GM03348 (cell line): ENCODE results near the gene IGF2BP2.
"Not testable (repeated sequence)": the region's sequence is repeated elsewhere in the genome, so short reads cannot be mapped to it uniquely, and the experiment has no call there.

ENCODE experiments used
- DNase-seq: peaks from one replicate; pipeline ENCODE4 v3.0.0; 2012; ENCODE audit warnings: low spot score

IGF2BP2 gene

DNA sequence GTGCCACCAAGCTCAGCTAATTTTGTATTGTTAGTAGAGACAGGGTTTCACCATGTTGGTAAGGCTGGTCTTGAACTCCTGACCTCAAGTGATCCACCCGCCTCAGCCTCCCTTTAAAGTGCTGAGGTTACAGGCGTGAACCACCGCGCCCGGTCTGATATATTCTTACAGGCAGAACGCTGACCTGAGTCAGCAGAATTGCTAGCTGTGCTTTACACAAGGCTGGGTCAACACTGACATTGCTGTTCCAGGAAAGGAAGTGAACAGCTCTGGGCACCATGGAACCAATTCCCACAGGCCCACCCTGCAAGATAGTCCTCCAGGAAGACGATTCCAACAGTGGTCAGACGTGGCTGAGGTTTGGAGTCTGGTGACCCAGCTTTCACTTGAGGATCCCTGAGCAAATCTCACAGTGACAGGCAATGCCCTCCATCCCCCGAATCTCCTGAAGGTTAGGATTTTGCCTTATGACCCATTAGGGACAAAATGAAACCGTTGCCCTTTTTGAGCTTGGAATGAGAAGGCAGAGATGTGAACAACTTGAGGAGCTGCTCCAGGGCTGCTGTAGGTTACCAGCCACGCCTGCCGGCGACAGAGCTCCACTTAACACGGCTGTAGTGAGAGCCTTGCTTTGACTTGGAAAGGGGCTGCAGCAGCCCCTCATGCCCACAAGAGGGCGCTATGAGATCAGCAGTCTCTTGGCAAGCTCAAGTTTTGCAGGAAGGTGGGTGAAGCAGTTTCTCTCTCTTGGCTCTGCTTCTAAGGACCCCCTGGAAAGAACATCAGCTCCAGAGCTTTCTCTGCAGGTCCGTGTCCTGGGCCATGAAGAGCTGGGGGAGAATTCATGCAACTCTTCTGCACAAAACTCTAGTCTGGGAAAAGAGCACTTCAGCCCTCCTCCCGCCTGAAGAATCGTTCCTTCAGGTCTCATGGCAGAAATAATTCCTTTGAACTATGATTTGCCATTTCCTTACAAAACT lies 164.6 kb downstream of the IGF2BP2 start:
- DNase-seq: peak; percentile 77

DNA sequence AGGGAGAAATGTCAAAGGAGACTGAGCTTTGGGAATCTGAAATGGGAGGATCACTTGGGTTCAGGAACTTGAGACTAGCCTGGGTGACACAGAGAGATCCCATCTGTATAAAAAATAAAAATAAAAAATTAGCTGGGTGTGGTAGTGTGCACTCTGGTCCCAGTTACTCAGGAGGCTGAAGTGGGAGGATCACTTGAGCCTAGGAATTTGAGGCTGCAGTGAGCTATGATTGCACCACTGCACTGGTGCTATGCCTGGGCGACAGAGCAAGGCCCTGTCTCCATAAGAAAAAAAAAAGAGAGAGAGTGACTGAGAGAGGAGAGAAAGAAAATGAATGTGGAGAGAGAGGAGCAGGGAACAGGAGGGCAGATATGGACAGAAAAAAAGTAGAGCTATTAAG lies 165.9 kb downstream of the IGF2BP2 start:
- DNase-seq: no peak

DNA sequence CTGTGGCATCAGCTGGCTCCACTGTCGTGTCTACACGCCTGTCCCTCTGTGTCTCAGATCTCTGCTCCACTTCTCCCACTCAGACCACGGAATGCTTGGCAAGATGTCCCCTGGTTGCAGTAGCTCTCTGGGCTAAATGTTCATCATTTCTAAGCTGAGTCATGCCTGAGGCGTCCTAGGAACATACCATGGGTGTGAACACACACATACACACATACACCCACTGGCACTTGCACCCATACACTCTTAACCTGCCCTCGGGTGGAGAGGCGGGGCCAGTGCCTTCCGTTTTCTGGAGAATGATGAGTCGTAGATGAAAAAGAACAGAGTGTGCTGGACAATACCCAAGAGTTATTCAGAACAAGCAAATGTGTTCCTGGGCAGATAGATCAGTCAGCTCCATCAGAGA lies 166.3 kb downstream of the IGF2BP2 start:
- peak; percentile 93 for DNase-seq

DNA sequence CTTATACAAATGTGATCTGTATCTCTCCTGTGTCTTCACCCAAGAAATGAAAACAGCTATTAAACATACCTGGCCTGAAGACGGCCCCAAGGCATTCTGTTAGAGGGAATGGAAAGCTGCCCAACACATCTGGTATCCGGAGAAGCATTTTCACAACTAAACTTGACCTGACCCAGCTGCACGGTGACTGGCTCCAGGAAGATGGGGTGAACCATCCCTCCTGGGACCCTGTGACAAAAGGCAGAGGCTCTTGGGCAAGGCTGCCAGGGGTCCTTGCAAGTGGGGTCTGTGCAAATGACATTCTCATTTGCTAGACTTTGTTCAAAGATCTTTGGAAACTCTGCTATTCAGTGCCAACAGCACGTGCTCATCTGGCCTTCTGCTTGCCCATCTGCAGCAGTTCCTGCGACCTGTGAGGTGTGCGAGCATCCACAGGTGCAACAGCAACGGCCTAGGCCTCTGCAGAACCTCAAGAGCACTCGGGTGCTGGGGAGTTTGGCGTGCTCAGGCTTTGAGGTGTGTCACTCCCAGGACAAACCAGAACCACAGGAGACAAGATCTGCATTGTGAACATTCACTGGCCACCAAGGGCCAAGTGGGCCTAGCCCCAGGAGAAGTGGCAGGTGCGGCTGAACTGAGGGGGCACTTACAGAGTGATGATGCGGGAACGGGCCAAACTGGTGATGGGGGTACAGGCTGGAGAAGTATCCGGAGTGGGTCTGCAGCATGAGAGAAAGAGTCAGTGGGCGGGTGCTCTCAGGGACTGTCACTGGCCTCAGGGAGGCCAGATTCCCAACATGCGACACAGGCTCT lies 166.9 kb downstream of the IGF2BP2 start:
- DNase-seq: no peak

DNA sequence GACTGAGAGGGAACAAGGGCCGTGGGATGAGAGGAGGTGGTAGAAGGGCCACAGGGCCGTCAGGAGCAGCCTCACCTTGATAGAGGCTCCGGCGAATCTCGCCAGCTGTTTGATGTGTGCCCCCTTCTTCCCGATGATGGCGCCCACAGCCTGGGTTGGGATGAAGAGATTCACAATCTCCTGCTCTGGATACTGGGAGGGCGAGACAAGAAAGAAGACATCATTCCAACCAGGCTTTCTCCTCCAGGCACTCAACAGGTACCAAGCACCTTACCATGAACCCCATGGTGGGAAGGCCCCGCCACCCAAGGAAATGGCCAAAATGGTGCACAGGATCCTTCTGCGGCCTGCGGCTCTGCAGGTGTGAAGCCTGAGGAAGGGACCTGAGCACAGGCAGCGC lies 167.6 kb downstream of the IGF2BP2 start:
- DNase-seq: no peak

DNA sequence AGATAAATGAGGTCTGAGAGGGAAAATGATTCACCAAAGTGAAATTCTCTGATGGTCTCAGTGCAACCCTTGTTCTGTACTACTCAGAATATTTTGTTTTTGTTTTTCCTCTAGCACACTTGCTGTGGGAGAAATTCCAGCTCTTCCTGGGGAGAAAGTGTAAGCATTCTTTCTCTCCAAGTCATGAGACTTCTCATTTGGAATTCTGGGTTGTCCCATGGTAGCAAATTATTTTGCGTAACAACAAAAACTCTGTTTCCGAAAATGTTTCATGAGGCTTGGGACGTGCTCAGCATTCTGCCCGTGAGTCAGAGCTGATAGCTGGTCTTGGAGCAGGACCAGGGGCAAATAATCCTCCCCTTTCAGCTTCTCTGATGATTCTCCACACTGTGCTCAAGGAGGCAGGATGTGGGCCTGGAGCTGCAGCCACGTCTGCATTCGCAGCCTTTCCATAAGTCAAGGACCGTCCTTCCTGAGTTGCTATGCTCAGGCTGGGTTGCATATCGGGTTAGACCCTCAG lies 168.5 kb downstream of the IGF2BP2 start:
- peak; percentile 92 for DNase-seq

DNA sequence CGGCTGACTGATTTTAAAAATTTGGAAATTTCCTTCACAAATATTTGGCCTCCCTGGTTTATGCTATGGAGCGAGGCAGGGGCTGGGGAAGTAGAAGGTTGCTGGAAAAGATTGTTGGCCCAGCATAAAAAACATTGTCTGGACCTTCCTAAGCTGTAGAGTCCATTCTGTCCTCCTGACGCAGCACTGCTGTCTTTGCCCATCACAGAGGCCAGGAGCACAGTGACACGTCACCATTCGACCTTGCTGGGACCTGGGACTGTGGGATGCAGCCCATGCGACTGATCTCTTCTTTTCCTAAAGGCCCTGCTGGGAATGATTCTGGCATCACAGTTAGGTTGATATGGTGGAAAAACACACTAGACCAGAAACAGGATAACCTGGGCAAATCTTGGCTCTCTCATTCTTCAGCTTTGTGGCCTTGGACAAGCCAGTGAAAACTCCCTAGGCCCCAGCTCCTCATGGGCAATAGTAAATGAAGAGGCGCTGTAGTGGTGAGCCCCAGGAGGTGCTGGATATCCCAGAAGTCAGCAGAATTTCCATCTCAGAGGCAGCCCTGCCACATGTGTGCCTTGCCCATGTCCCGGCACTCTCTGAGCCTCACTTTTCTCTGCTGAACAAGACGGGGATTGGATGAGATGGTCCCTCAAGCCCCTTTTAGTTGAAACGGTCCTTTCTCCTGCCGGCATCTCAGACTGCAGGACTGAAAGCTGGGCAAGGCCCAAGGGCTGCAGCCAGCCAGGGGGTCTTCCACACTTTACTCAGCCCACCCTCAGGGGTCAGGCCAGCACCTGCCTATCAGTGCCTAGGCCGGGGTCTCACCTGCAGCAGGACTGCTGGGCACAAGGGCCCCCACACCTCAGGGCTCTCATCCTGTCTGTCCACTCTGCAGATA lies 169.2 kb downstream of the IGF2BP2 start:
- DNase-seq: no peak

DNA sequence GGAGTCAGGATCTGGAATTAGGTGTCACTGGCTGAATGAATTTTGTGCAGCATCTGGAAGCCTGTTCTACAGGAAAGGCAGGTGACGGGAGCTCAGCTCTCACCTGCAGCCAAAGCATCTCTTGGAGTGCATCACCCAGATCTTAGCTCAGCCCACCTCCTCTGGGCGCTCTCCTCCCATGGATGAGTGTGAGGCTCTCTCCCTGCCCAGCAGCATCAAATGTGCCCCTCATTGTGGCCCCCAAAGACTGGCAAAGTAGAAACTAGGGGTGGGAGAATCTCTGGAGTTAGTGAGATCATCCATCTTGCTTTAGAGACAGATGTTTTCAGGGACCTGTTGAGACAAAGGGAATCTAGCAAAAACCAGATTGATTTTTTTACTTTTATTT lies 170.1 kb downstream of the IGF2BP2 start:
- no peak for DNase-seq

DNA sequence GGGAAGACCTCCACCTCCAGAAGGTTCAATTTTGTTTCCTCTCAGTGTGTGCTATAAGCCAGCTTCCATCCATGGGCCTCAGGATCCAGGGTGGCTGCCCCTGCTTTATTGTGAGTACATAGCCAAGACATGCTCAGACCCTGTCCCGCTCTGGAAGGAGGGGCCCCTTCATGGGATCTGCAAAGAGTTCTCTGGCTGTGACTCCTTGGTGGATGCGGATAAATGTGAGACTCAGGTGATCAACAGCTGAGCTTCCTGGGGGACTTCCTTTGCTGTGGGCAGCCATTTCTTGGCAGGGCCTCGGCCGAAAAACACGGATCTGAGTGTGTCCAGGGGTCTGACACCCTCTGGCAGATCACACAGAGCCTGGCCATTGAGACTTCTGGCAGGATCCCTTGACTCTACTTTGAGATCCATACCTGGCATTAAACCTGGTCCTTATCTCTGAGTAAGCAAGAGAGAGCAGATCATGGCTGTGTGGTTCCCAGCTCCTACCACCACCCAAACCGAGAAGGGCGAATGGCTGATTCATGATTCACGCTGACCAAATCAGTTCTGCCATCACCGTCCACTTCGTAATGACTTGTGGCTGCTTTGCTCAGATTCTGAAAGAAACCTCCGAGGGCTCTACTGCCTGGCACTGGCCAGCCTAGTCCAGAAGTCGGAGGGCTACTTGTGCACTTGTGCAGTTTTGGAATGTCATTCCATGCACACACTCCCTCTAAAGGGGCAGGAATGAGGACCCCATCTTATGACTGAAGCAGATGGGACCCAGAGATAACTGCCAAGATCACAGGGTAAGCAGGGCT lies 170.7 kb downstream of the IGF2BP2 start:
- no peak for DNase-seq

DNA sequence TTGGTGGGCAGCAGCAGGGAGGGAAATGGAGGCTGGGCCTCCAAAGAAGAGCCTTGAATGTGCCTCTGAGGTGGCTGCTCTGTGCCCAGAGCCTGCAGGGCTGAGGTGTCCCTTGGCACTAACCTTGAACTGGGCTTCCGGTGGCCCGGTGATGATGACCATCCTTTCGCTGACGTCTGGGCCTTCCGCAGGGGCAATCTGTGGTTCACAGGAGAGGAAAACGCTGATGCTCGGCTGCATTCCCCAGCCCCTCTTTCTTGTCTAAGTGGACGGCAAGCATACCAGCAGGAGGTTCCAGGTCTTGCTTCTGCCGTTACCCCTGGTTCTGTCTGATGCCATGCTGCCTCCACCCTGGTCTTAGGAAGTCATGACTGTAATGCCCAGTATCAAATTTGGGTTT lies 172.9 kb downstream of the IGF2BP2 start:
- no peak for DNase-seq

DNA sequence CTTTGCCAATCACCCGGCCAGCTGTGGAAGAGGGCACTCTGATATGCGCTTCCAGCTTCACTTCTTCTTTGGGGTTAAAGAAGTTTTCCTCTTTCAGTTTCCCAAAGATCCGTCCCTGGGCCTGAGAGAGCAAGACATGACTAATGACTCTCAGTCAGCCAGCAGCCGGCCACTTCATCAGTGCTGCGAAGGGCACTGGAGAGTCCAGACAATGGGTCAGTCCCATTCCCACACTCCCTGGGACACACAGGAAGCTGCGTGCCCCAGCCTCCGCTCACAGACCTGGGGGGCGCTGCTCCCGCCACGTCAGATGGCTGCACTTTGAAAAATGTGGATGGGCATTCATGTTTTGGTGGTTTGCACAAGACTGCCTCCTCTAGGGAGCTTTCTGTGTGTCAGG lies 175.4 kb downstream of the IGF2BP2 start:
- DNase-seq: no peak

DNA sequence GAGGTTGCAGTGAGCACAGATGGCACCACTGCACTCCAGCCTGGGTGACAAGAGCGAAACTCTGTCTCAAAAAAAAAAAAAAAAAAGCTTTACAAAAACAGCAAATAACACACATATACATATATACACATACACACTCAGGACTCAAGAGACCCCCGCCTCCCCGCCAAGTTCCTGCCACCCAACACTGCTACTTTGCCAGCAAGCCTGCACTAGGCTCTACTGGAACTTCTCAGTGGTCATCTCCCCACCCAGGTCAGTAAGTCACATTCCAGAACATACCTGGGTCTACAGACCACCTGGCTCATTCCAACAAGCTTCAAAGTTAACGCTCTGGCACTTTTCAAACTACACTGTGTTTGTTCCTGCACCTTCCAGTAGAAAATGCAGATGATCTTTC lies 176.4 kb downstream of the IGF2BP2 start:
- DNase-seq: no peak

DNA sequence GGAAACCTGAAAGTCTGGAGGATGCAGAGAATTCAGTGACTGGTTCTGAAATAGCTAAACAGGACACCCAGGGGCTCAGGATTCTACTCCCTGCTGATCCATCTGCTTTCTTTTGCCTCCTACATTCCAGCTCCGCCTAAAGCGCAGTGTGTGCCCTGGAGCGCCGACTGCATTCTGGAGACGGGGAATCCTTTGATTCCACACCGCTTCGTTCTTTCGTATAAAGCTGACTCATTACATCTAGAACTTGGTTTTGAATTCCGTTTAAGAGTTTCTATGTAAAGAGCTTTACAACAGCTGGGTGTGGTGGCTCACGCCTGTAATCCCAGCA lies 177.0 kb downstream of the IGF2BP2 start:
- no peak for DNase-seq

DNA sequence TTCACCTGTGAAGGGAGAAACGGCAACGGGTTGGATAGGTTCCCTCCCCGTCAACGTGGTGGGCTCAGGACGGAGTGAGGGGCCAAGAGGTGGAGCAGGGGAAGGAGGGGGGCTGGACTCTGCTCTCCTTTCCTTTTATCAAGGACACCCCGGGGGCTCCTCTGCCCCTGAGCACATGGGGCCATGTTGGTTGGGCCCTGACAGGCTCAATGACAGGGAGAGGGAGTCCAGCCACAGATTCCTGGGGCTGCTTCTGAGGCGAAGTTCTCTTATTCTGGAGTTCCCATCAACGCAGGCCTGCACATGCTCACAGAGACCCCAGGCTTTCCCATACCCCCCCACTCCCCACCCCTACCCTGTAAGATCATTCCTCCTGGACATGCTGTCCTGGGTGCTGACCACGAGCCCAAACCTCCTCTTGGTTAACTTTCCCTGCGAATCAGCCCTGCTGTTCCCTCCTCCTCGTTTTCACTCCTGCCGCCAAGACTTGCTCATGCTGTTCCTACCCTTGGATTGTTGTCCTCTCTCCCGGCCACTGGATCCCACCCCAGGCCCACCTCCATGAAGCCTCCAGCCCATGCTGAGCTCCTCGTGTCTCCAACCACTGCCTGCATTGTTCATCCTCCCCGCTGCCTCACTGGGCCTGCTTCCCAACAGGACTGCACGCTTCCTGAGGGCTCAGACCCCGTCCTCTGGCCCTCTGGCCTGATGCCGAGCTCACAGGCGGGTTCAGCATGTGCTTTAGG lies 177.5 kb downstream of the IGF2BP2 start:
- DNase-seq: no peak

DNA sequence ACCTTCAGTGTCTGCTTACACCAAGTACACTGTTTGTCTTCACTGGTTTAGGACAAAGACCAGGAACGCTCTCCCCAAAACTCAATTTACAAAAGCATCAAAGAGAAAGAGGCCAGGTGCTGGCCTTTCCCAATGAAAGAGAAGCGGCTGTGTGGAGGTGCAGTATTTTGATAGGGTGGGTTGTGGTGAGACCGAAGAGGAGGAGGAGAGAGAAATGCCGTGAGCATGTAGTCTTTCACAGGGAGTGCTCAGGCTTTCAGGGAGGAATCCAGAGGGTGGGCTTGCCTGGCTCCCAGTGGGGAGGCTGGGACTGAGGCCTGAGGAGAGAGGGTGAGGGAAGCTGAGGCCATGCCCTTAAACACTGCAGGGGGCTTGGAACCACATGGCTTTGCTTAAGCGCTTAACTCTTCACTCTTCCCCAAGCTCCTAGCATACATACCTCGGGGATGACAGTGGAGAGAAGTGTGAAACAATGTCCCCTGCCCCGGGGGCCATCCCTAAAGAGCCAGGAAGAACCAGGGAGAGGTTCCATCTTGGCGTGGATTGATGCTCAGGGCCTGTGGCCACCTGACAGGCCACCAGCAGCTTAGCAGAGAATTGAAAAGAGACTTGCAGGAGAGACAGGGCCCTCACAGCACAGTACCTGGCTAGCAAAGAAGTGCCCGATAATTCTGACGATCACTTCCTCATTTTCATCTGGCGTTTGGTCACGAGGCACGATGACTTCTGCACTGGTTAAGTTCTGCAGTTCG lies 178.3 kb downstream of the IGF2BP2 start:
- DNase-seq: no peak

DNA sequence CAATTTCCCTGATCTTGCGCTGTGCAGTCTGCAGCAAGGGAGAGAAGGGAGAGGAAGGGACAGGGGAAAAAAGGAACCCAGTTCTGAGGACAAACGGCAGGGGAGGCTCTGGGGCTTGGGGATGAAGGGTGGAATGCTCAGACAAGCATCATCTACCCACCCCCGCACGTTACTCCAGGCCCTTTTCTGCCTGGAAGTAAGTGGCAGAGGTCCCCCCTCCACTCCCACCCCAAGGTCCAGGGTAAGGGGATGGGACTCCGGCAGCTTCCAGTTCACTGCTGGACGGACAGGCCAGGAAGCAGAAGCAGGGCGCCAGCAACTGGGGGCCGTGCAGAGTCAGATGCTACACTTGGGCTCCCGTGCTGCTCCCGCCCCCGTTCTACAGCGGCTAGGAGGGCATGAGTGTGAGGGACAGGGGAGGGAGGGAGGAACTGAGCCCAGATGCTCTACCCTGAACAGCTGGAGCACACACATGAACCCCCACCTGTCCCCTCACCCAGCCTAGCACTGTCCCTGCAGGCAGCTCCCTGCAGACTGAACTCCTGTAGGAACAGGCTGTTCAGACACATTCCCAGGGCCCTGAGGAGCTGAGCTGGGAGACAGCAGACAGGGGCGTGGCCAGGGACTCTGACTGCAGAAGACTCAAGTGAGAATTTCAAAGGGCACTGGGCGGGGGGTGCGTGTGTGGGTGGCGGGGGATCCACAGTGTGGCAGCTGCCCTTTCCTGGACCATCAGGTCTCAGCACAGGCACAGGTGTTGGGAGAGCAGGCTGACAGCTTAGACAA lies 179.1 kb downstream of the IGF2BP2 start:
- no peak for DNase-seq

DNA sequence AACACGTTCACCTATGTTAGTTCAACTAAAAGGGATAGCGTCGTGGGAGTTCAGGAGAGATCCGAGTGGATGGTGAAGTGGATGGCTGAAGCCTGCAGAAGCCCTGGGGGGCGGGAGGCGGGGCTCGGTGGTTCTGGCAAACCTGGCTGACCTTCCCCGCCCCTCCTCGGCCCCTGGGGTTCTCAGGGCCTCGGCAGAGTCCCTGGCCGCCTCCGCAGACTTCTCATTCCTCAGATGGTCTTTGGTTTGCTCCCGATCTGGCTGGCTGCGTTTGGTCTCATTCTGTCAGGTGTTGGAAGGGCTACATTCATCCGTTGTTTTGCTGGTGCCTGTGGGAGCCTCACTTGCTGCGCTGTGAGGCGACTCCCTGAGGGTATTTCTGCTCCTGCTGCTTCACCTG lies 179.7 kb downstream of the IGF2BP2 start:
- DNase-seq: not testable (repeated sequence)

DNA sequence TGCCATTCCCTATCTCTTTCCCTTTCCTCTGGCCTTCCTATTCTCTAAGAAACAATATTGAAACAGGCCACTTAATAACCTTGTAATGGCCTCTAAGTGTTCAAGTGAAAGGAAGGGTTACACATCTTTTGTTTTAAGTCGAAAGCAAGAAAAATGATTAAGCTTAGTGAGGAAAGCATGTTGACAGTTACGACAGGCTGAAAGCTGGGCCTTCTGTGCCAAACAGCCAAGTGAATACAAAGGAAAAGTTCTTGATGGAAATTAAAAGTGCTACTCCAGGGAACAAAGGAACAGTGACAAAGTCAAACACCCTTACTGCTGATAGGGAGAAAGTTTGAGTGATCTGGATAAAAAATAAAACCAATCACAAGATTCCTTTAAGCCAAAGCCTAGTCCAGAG lies 184.5 kb downstream of the IGF2BP2 start:
- no peak for DNase-seq
